HG03469 (cell line): ENCODE data around the gene LEPROT.
"Not testable (repeated sequence)": the region's sequence is repeated elsewhere in the genome, so short reads cannot be mapped to it uniquely, and the experiment has no call there.

Experiments
- ATAC-seq: cut with Tn5 transposase; IDR thresholded peaks from one replicate; pipeline ENCODE4 v1.9.1; 2021; ENCODE audit warnings: mild to moderate bottlenecking, moderate library complexity, moderate number of reproducible peaks; ENCODE audit not compliant: unreplicated experiment

Gene LEPROT

DNA sequence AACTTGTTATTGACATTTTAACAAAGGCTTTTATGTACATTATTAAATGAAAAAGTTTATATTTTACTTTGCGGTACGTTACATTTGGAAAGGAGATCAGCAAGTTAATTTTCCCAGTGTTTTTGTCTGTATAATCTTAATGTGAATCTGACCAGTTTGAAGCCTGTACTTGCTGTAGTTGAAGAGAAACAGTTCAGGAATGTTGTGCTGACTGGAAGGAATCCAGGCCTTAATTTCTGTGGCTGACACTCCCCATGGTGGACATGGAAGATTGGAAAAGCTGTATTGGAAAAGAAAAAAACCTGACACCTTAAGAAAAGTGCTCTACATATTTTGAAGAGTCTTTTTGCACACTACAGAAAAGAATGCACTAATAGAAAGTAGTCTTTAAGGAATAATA lies 15.5 kb downstream of the LEPROT start:
- no peak for ATAC-seq

DNA sequence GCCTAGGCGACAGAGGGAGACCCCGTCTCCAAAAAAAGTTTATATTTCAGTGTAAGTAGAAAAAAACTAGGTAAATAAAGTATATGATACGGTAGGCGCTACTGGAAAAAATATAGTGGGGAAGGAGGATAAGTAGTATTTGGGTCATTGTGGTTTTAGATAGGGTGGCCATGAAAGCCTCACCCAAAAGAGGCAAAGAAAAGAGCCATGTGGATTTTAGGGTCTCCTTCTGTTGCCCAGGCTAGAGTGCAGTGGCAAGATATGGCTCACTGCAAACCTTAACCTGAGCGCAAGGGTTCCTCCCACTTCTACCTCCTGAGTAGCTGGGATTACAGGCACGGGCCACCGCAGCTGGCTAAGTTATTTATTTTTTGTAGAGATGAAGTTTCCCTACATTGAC lies 17.1 kb downstream of the LEPROT start:
- ATAC-seq: no peak

DNA sequence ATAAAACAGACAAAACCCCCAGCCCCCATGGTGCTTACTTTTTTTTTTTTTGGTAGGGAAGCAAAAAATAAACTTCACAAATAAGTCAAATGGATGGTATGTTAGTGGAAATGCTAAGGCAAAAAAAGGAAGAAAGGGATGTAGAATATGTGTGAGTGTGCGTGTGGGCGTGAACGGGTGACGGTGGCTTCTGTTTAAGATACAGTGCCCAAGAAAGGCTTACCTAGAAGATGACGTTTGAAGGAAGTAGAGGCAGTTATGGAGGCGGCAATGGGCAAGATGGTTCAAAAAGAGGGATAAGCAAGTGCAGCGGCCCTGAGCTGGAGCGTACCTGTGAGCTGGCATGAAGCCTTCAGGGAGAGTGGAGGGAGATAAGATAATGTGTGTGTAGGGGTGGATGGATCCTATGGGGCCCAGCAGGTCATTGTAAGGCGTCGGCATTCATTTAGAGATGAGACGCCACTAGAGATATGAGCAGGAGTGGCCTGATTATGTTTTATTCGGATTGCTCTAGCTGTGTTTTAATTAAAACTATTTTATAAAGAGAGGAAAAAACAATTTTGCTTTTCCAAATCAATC lies 19.9 kb downstream of the LEPROT start:
- no peak for ATAC-seq

DNA sequence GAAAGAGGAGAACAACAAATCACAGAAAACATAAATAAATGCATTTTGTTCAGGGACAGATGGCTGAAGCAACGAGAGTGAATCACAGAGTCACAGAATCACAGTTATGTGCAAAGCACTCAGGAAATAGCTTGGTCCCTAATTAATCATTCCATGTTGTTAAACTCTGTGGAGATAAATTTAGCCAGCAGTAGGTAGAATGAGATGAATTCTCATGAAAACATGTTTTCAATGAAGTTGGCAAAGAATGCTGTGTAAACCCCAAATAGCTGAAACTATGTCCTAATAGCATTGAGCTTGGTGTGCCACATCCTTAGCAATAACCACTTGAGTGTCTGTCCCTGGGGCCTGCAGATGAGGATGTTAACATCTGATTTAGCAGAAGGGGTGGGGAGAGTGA lies 20.4 kb downstream of the LEPROT start:
- ATAC-seq: no peak

DNA sequence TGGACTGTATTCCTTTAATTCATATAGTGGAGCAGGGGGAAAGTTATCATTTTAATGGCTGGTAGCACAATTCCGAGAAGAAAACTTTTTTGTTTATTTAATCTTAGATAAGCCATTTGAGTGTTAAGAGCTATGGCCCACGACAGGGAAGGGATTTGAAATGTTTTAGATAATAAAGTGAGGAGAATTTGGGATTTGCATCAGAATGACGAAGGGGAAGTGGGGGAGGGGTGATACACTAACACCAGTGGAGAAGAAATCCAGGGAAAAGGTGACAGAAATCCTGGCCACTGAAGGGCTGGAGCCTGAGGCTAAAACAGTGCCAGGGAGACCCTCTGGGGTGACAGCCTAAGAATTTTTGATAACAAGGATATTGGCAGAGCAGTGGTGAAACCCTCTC lies 21.0 kb downstream of the LEPROT start:
- no peak for ATAC-seq

DNA sequence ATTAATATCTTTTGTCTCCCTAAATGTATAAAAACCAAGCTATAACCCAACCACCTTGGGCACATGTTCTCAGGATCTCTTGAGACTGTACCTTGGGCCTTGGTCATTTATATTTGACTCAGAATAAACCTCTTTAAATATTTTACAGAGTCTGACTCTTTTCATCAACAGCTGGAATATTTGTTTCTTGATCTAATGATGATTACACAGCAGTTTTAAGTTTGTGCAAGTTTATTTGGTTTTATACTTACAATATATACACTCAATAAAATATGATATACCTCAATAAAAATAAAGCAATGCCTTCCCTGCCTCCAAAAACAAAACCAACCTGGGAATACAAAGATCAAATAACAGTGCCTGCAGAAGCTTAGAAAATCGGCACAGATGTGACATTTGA lies 22.0 kb downstream of the LEPROT start:
- no peak for ATAC-seq

DNA sequence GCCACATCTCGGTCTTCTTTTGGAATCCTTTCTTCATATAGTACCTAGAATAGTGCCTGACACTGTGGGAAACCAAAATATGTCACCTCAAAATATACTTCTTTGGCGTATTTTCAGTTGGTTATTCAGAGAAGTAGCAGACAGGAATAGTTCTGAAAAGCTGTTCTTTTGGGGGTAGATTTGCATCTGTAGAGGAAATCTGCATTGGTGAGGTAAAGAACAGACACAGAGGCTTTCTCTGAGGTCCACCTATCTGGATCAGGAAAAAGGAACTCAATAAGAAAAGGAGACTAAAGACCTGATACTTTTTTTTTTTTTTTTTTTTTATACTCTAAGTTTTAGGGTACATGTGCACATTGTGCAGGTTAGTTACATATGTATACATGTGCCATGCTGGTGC lies 23.2 kb downstream of the LEPROT start:
- no peak for ATAC-seq

DNA sequence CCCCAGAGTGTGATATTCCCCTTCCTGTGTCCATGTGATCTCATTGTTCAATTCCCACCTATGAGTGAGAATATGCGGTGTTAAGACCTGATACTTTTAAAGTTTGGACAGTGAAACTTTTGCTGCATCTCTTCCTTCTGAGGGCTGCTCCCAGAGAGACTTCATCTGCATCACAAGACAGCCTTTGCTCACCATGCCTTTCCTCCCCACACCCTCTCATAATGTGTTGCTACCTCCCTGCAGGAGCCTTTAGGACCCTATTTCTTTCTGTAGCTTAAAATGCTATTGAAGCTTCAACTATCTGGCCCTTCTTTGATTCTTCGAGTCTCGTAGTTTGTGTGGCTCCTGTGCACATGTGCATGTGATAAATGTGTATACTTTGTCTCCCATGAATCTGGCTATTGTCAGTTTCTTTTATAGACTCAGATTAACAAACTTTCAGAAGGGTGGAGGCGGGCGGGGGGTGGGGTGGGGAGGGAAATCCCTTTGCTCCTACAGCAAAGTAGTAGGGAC lies 23.7 kb downstream of the LEPROT start:
- no peak for ATAC-seq

DNA sequence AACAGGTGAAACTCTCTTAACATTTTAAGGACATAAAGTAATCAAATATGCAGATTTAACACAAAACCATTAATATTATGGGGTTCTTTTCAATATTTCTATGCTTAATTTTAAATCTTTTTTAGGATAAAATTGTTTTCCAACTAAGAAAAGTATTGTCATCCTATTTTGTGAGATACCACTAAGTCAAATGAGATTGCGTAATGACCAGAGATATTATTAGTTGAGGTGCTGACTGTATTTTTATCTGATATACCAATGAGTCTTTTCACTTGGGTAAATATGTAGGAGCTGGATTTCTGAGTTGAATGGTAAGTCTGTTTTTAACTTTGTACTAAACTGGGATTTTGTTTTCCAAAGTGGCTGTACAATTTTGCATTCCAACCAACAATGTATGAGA lies 25.4 kb downstream of the LEPROT start:
- no peak for ATAC-seq

DNA sequence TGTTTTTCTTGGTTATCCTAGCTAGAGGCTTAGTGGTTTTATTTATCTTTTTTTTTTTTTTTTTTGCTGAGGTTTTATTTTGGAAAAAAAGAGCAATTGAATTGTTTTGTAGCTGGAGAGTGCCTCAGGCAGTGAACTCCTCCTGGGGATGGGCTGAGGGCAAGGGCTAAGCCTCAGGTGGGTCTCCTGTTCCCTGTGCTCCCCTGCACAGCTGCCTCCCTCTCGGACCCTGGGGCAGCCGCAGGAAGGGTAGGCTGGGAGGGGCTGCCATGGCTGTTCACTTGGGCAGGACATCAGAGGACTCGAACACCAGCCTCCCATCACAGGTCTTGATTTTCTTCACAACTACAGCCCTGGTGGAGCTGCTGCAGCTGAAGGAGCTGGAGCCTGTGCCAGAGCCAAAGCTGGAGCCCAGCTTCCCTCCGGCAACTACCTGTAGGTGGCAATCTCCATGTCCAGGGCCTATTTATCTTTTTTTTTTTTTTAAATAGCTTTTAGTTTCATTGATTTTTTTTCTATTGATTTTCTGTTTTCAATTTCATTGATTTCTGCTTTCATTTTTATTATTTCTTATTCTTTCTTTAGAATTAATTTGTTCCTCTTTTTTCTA lies 28.9 kb downstream of the LEPROT start:
- ATAC-seq: no peak

DNA sequence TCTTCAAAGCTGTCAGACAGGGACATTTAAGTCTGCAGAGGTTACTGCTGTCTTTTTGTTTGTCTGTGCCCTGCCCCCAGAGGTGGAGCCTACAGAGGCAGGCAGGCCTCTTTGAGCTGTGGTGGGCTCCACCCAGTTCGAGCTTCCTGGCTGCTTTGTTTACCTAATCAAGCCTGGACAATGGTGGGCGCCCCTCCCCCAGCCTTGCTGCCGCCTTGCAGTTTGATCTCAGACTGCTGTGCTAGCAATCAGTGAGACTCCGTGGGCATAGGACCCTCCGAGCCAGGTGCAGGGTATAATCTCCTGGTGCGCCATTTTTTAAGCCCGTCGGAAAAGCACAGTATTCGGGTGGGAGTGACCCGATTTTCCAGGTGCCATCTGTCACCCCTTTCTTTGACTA lies 35.2 kb downstream of the LEPROT start:
- ATAC-seq: not testable (repeated sequence)

DNA sequence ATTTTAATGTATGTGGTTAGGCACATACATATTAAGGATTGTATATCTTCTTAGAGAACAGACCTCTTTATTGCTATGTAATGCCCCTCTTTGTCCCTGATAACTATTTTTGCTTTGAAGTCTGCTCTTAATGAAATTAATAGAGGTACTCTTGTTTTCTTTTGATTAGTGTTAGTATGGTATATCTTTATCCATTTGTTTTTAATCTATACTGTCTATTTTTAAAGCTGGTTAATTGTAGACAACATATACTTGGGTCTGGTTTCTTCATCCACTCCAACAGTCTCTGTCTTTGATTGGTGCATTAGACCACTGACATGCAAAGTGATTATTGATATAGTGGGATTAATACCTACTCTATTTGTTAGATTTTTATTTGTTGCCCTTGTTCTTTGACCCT lies 36.0 kb downstream of the LEPROT start:
- ATAC-seq: no peak

DNA sequence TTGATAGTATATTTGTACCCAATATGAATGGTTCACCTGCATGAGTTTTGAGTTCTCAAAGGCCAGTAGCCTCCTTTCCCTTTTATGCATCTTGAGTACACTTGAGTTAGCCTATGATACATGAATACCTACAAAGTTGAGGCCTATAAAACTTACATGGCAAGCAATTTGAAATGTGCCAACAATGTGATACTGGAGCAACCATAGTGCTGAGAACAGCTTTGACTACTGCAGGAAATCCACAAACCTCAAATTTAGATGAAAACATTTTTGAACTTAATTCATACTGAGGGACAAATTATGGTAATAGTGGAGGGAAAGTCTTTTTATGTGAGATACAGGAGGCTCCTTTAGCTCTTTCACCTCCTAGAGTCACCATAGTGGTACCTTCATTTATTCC lies 37.4 kb downstream of the LEPROT start:
- ATAC-seq: no peak

DNA sequence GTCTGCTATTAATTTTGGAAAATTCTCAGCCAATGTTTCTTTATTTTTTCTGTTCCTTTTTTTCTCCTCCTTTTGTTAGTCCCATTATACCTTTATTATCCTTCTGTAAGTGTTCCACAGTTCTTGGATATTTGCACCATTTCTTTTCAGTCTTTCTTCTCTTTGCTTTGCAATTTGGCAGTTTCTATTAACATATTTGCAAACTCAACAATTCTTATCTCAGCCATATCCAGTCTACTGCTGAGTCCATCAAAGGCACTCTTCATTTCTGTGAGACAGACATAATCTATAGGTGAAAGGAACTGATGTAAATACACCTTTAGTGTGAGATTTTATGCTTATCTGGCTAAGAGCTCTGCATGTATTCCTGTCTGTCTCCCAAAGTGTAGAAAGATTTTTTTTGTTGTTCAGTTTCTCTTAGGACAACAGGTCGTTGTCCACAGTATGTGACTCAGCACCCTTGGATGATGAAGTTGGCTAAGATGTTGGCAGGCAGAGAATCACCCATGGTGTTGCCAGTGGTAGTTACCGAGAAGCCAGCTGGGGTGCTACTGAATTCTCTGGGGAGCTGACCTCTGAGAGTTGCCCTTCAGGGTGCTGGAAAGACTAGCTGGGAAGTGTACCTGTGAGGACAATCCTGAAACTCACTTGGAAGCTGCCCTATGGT lies 38.4 kb downstream of the LEPROT start:
- ATAC-seq: no peak

DNA sequence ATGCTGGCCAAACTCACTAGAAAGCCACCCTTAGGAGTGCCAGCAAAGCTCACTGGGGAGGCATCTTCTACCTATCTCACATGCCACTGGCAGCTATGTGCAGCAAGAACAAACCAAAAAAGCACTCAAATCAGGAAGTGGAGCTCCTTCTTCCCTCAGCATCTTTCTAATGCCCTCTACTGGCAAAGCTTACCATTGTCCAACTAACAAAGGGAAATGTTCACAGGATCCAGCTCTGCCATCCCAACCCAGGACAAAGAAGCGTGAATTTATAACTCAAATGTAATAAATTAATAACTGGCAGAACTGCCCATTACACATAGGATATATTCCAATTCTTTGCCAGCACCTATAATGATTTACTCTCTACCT lies 38.9 kb downstream of the LEPROT start:
- ATAC-seq: peak; percentile 60

DNA sequence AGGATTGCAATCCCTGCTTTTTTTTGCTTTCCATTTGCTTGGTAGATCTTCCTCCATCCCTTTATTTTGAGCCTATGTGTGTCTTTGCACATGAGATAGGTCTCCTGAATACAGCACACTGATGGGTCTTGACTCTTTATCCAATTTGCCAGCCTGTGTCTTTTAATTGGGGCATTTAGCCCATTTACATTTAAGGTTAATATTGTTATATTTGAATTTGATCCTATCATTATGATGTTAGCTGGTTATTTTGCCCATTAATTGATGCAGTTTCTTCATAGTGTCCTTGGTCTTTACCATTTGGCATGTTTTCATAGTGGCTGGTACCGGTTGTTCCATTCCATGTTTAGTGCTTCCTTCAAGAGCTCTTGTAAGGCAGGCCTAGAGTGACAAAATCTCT lies 45.4 kb downstream of the LEPROT start:
- ATAC-seq: not testable (repeated sequence)

DNA sequence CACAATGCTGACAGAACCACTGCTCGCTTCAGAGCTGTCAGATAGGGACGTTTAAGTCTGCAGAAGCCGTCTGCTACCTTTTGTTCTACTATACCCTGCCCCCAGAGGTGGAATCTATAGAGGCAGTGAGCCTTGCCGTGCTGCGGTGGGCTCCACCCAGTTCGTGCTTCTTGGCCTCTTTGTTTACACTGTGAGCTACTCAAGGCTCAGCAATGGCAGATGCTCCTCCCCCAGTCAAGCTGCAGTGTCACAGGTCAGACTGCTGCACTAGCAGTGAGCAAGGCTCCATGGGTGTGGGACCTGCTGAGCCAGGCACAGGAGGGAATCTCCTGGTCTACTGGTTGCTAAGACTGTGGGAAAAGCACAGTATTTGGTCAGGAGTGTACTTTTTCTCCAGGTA lies 47.1 kb downstream of the LEPROT start:
- no peak for ATAC-seq

DNA sequence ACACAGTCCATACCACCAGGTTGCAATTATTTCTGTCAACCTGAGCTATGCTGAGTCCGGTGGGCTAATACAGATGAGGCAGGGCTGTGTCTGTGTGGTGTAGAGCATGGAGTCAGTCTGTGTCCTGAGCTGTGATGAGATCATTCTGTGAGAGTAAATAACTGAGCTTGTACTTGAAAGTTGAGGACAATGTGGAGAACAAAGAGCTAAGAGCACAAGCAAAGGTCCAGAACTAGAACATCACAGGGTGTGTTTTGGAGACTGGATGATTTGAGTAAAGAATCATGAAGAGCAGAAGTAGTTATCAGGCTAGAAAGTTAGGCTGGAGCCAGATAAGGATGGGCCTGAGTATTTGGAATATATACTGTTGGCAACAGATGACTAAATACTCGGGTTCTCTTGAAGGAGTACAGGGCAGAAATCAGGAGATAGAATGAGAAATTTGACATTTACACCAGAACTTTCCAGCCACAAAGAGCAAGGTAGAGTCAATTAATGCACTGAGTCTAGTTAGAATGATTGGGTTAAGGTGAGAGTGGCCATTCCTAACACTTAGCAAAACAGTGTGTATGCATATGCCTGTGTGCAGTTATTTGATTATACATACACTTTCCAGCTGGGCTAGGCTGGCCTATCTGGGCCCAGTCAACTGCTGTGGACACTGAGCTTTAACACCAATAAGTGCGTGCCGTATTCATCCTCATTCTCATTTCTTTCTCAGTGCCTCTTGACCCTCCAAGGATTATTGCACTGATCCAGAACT lies 48.8 kb downstream of the LEPROT start:
- ATAC-seq: no peak

DNA sequence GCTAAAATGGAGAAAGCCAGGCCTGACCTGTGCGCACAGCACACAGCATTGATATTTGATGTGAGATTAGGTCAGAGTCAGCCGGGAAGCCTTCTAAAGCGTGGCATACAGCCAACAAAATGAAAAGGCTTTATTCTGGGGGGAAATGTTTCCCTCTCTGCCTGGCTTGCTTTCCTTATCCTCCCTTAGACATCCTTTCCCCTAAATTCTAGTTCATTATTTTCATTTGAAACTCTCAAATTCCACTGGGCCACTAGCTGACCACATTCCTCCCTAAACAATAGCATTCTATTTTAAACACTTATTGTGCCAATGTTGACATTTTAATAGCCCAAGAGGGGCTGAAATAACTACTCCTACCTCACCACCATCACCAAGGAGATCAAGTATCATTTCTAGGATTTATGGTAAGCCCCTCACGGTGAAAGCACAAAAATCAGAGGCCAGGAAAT lies 49.4 kb downstream of the LEPROT start:
- ATAC-seq: no peak

DNA sequence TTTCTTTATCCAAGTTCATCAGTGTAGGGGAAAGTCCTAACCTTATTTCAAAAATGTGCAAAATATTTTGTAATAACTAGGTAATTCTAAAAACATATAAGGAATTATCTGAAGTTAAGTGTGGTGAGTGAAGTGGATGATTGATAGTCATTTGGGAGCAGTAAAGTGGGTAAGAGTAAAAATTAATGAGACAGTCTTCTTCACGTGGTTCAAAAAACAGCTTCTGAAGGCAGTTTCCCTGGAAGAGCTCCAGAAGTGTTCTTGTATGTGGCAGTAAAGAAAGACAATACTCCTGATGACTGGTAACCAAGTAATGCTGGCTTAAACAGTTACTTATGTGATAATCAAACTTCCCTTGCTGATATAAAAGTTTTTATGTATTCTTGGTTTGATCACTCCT lies 50.3 kb downstream of the LEPROT start:
- no peak for ATAC-seq

DNA sequence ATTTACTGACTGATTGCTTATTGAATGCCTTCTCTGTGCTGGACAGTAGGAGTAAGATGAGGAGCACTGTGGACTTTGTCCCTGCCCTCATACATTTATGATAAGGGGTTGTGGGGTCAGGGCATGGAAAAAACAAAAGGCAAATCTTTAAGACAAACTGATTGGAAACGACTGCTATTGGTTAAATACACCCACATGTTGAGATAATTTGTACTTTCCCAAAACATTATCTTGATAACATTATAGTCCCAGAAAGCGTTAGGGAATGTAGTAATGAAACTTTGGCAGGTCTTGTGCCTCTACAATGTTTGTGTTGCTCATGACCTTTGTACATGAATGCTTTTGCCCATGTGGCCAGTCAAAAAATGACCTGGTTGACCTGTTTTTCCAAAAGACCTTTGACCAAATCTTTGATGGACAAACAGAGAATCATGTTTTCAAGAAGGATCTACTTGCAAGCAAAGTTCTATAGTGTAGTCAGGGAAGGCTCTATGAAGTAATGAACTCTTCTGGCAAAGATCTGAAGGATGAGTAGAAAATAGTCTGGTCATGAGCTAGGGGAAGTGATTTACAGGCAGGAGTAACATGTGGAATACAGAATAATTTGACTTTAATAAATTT lies 50.9 kb downstream of the LEPROT start:
- ATAC-seq: no peak
